ENCODE results near the gene ZNF892. TPM values are rescaled to one million over a fixed set of nuclear protein-coding genes. Genes with fewer than 3 reads are reported as not detected.

The ZNF892 gene
- total and polyA plus RNA-seq, 9 of the 15 experiments (the other 6 are each of a cell fraction or from before 2014, with no cell fraction given): 0.07 to 0.13 (median 0.09) TPM; not detected in 6

DNA sequence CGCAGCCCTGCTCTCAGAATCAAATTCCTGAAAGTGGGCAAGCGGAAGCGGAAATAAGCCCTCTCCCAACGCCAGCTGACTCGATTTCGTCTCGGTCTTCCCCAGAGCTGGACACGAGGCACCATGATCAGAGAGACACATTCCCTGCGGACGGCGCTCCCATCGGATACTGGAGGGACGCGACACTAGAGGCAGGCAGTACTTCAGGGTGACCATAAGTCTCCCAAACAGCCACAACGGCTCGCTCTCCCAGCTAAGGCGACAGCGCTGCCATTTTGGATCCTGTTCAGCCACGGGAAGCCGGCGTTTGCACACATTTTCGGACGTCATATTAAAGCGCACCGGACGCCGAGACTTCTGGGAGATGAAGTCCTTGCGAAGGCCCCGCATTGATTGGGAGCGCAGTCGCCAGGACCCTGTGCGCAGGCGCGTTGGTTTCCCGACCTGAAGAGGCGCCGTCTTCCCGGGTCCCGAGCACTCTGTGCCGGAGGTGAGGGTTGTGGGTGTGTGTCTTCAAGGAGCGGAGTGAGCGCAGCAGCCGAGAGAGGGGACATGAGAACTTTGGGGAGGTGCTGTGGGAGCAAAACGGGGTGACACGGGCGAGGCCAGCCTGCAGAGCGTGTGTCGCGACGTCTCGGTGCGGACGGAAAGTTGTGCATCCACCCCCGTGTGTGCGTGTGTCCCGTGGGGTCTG is 41.8 kb upstream of the ZNF892 start, which contains the start of gene ZNF2 (continued):
- TF ChIP-seq, protein P1, sequence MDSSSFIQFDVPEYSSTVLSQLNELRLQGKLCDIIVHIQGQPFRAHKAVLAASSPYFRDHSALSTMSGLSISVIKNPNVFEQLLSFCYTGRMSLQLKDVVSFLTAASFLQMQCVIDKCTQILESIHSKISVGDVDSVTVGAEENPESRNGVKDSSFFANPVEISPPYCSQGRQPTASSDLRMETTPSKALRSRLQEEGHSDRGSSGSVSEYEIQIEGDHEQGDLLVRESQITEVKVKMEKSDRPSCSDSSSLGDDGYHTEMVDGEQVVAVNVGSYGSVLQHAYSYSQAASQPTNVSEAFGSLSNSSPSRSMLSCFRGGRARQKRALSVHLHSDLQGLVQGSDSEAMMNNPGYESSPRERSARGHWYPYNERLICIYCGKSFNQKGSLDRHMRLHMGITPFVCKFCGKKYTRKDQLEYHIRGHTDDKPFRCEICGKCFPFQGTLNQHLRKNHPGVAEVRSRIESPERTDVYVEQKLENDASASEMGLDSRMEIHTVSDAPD (CRISPR knock-in tag; IDR thresholded peaks at IDR 0.05): no peak
- no peak for TF ChIP-seq PCBP2 (IDR thresholded peaks at IDR 0.05; ENCODE audit: low read depth, low read length, poor library complexity, severe bottlenecking)
- no peak for TF ChIP-seq PCBP1 (IDR thresholded peaks at IDR 0.05; ENCODE audit: low read depth, low read length, poor library complexity, severe bottlenecking)
- no peak for TF ChIP-seq TCF7 (IDR thresholded peaks at IDR 0.05; ENCODE audit: borderline replicate concordance)
- TF ChIP-seq POLR3G (IDR thresholded peaks at IDR 0.05; ENCODE audit: extremely low read depth, insufficient read length, insufficient replicate concordance): no peak
- no peak; the same call in 1 of the 2 replicates for TF ChIP-seq BRD4 (IDR thresholded peaks at IDR 0.05)
- TF ChIP-seq BACH1 (tag; IDR thresholded peaks at IDR 0.05): peak; percentile 68; the same call in 1 of the 2 replicates
- TF ChIP-seq ZNF75A (CRISPR knock-in tag; IDR thresholded peaks at IDR 0.05): no peak
- peak; percentile 98 for TF ChIP-seq HCFC1 (IDR thresholded peaks at IDR 0.05; ENCODE audit: low read depth, low read length)
- no peak for TF ChIP-seq PHF21A (IDR thresholded peaks at IDR 0.05; ENCODE audit: borderline replicate concordance, low read depth)
- no peak for TF ChIP-seq TSHZ1 (CRISPR knock-in tag; IDR thresholded peaks at IDR 0.05)
- TF ChIP-seq TCFL5 (CRISPR knock-in tag; conservative IDR thresholded peaks at IDR 0.05): no peak
- TF ChIP-seq E2F8 (IDR thresholded peaks at IDR 0.05; ENCODE audit: low read depth, partially characterized antibody): peak; percentile 71
- TF ChIP-seq CUX1 (CRISPR knock-in tag; IDR thresholded peaks at IDR 0.05): no peak

Data from K562 (cell line).